Stomach (tissue), 9 donors: Measurements from ENCODE around the gene CCBE1. TPM values are rescaled to one million over a fixed set of nuclear protein-coding genes. Genes with fewer than 3 reads are reported as not detected.
"Not testable (repeated sequence)": the region's sequence is repeated elsewhere in the genome, so short reads cannot be mapped to it uniquely, and the experiment has no call there.

Source experiments
- DNase-seq, 2 donors: peaks; one replicate each; pipeline versions ENCODE4 v3.0.0 to v3.0.0-alpha.2; 2013 to 2019
- H3K27ac ChIP-seq, 5 donors: fragments of 200-600 bp in 4 of 5; sonication (generic) in 4 of 5; one replicate each; pipeline ENCODE4 v1.5.1; 2013 to 2019; ENCODE audit warnings: mild to moderate bottlenecking in 1 of 5, moderate library complexity in 1 of 5
- H3K27me3 ChIP-seq, 3 donors: fragments of 200-600 bp; sonication (generic); one replicate each; pipeline ENCODE4 v1.5.1; 2017 to 2019; ENCODE audit warnings: mixed run types in 1 of 3
- H3K36me3 ChIP-seq, 4 donors: fragments of 200-600 bp; sonication (generic); 1 replicate in 3 of 4; 2 replicates in 1 of 4; pipeline ENCODE4 v1.5.1; 2016 to 2019
- H3K4me1 ChIP-seq, 4 donors: fragments of 200-600 bp; sonication (generic); one replicate each; pipeline ENCODE4 v1.5.1; 2016 to 2019
- H3K4me3 ChIP-seq, 4 donors: fragments of 200-600 bp; sonication (generic) in 3 of 4; one replicate each; pipeline ENCODE4 v1.5.1; 2016 to 2019; ENCODE audit warnings: mild to moderate bottlenecking in 1 of 4
- H3K9me3 ChIP-seq, 4 donors: fragments of 200-600 bp; sonication (generic); one replicate each; pipeline ENCODE4 v1.5.1; 2016 to 2019
- EP300 ChIP-seq: sonication (generic); formaldehyde crosslinking; IDR thresholded peaks from one replicate; pipeline ENCODE4 v1.6.1; 2017; ENCODE audit warnings: antibody characterized with exemption
- POLR2A ChIP-seq, 4 donors: fragments of 450-650 bp; IDR thresholded peaks; one replicate each; pipeline ENCODE4 v1.6.1; 2016; ENCODE audit warnings: antibody characterized with exemption in 4 of 4, control low read depth in 2 of 4, mild to moderate bottlenecking in 1 of 4, moderate library complexity in 1 of 4
- POLR2AphosphoS5 ChIP-seq, 3 donors: sonication (generic); formaldehyde crosslinking; IDR thresholded peaks; one replicate each; pipeline ENCODE4 v1.6.1; 2016; ENCODE audit warnings: antibody characterized with exemption in 3 of 3
- WGBS, 5 donors: extraction: QIAGEN DNeasy Blood & Tissue Kit in 3 of 5; methylation state at CpG; one replicate each; pipeline versions ENCODE4 v1.1.5 to v1.1.7; 2013 to 2018; 5-methylcytosine and 5-hydroxymethylcytosine counted together
- intact Hi-C: fragments of 100-400 bp; cut with DNase I; formaldehyde crosslinking; loops from one replicate; pipeline ENCODE4 v1.15.1; 2023; ENCODE audit warnings: low total_unique reads
- polyA plus RNA-seq, 3 donors: library from polyadenylated mRNA; stranded (reverse); fragments of 200-250 nt; gene quantifications; one replicate each; pipeline ENCODE4 v1.2.3, GENCODE V29; 2013
- total RNA-seq, 5 donors: library from RNA; depleted of rRNA; stranded (reverse); fragments of >200 nt; gene quantifications; one replicate each; pipeline versions ENCODE4 v1.1.0 to v1.2.3, GENCODE V29; 2014 to 2016
- TF ChIP-seq, protein P1 (sequence below), 7 experiments: fragments of 450-650 bp in 4 of 7; fragments of 200-600 bp in 3 of 7; sonication (generic) in 3 of 7; IDR thresholded peaks; one replicate each; pipeline ENCODE4 v1.5.1; 2016 to 2019; ENCODE audit warnings: antibody characterized with exemption in 7 of 7, control low read depth in 2 of 7, mild to moderate bottlenecking in 1 of 7
- donor health status: healthy with polysubstance abuse.
- donor health status: Bipolar disorder and iron deficiency.
- donor health status: healthy.

Gene CCBE1
- total and polyA plus RNA-seq, 8 donors = 0.29 to 4.0 (median 1.2) TPM

DNA sequence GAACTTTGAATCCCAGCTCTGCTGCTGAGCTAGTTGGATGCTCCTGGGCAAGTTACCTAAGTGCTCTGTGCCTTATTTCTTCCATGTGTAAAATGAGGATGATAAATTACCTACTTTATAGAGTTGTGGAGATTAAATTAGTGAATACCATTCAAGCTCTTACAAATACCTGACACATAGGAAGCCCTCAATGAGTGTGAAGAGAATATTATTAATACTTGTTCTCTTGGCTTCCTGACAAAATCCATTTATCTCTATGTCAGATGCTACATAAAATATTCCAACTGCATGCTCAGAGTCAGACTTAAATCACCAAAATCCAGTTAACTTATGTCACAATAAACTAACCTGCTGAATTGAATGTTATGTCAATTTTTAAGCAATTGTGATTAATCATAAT, 42.9 kb upstream of the CCBE1 start:
- TF ChIP-seq POLR2AphosphoS5 (IDR thresholded peaks at IDR 0.05) = no peak
- TF ChIP-seq EP300 = no peak
- no peak for TF ChIP-seq POLR2A (IDR thresholded peaks at IDR 0.05)
- Histone ChIP-seq H3K36me3 (no peaks in the 10 kb centered on the region), H3K4me1 (no peaks in the 10 kb centered on the region), H3K4me3 (no peak overlapping the region), H3K27me3 (no peaks in the 10 kb centered on the region), H3K27ac (no peak overlapping the region), H3K9me3 (peaks cover 0 to 14% (median 7%) of the 10 kb centered on the region in 4 donors)
- intact Hi-C loops = no loop called here
- DNase-seq = no peak

DNA sequence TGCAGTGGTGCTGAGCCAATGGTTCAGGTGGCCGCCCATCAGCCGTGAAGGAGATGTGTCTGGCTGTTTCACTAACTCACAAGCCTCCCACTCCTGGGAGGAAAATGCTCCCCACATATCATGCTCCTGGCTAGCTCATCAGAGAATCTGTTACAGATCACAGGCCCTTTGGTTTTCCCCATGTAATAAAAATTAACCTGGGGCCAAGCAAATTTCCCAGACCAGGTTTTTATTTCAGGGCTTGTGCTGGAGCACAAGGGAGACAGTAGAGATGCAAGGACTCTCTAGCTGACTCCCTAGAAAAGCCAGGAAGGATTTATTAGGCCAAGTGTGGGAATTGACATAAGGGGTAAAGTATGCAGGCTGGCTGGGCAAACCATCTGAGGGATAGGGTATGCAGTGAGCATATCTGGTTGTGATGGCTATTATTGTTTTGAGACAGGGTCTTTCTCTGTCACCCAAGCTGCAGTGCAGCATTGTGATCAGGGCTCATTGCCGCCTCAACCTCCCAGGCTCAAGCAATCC, 40.6 kb upstream of the CCBE1 start:
- Histone ChIP-seq H3K4me3 (no peak overlapping the region), H3K27me3 (no peaks in the 10 kb centered on the region), H3K9me3 (peaks cover 0 to 14% (median 7%) of the 10 kb centered on the region in 4 donors), H3K4me1 (no peaks in the 10 kb centered on the region), H3K27ac (no peak overlapping the region), H3K36me3 (no peaks in the 10 kb centered on the region)
- WGBS, 5 donors = 87 to 100% (median 99%) methylated on average over 3 of the region's 3 CpGs
- intact Hi-C loops = no loop called here
- DNase-seq = no peak
- TF ChIP-seq POLR2AphosphoS5 (IDR thresholded peaks at IDR 0.05) (no peak), POLR2A (IDR thresholded peaks at IDR 0.05) (no peak), EP300 (no peak)
- TF ChIP-seq, protein P1, sequence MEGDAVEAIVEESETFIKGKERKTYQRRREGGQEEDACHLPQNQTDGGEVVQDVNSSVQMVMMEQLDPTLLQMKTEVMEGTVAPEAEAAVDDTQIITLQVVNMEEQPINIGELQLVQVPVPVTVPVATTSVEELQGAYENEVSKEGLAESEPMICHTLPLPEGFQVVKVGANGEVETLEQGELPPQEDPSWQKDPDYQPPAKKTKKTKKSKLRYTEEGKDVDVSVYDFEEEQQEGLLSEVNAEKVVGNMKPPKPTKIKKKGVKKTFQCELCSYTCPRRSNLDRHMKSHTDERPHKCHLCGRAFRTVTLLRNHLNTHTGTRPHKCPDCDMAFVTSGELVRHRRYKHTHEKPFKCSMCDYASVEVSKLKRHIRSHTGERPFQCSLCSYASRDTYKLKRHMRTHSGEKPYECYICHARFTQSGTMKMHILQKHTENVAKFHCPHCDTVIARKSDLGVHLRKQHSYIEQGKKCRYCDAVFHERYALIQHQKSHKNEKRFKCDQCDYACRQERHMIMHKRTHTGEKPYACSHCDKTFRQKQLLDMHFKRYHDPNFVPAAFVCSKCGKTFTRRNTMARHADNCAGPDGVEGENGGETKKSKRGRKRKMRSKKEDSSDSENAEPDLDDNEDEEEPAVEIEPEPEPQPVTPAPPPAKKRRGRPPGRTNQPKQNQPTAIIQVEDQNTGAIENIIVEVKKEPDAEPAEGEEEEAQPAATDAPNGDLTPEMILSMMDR (IDR thresholded peaks at IDR 0.05) = no peak

- H3K27ac ChIP-seq, H3K4me3 ChIP-seq, DNase-seq, H3K4me1 ChIP-seq, intact Hi-C loops, H3K27me3 ChIP-seq, H3K36me3 ChIP-seq: not testable (repeated sequence)
- 88 to 95% (median 92%) methylated on average over 7 of the region's 7 CpGs for WGBS, 5 donors
- peaks cover 0 to 14% (median 7%) of the 10 kb centered on the region in 4 donors for H3K9me3 ChIP-seq
Observed at GRCh38 chr18:59737335-59737734, 40.1 kb upstream of the CCBE1 start.

- intact Hi-C loops = no loop called here
- no peak for DNase-seq
- H3K27me3 ChIP-seq = no peaks in the 10 kb centered on the region
Observed at GRCh38 chr18:59736061-59736460, 38.8 kb upstream of the CCBE1 start.

DNA sequence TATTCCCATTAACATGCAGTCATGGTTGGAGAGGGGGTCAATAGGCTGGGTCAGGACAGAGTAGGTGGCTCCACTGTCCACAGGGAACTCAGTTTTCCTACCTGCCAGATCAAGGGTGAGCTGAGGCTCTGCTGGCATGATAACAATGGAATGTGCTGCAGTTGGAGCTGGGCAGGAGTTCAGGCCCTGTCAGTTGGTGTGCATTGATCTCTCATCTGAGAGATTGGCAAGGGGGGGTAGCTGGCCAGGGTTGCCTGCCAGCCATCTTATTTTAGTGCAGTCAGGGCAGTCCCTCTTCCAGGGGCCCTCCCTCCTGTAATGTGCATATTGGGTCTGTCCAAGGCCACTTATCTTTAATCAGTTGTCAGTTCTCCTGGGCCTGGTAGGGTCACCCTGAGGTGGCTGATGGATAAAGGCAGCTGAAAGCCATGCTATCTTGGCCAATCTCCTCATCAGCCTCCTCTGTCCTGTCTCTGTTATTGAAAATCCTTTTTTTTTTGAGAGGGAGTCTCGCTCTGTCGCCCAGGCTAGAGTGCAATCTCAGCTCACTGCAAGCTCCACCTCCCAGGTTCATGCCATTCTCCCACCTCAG, 38.1 kb upstream of the CCBE1 start:
- TF ChIP-seq, protein P1 (IDR thresholded peaks at IDR 0.05) = no peak
- TF ChIP-seq EP300 (no peak), POLR2AphosphoS5 (IDR thresholded peaks at IDR 0.05) (no peak), POLR2A (IDR thresholded peaks at IDR 0.05) (no peak)
- Histone ChIP-seq H3K9me3 (peaks cover 0 to 14% (median 7%) of the 10 kb centered on the region in 4 donors), H3K4me3 (no peak overlapping the region), H3K27ac (no peak overlapping the region), H3K4me1 (no peaks in the 10 kb centered on the region), H3K27me3 (no peaks in the 10 kb centered on the region), H3K36me3 (no peaks in the 10 kb centered on the region)
- WGBS, 5 donors = 88 to 100% (median 95%) methylated on average over 2 of the region's 2 CpGs; no CpG with 5 or more reads in 1 of the 5 donors
- DNase-seq = no peak
- intact Hi-C loops = no loop called here

More at GRCh38 chr18:59736061-59736460, 38.8 kb upstream of the CCBE1 start:
- H3K9me3 ChIP-seq = peaks cover 0 to 14% (median 7%) of the 10 kb centered on the region in 4 donors
- no peaks in the 10 kb centered on the region for H3K4me1 ChIP-seq
- no peak overlapping the region for H3K4me3 ChIP-seq
- no peaks in the 10 kb centered on the region for H3K36me3 ChIP-seq
- no peak for TF ChIP-seq POLR2AphosphoS5 (IDR thresholded peaks at IDR 0.05)
- 57 to 74% (median 66%) methylated on average over 2 of the region's 2 CpGs for WGBS, 5 donors
- H3K27ac ChIP-seq = no peak overlapping the region

DNA sequence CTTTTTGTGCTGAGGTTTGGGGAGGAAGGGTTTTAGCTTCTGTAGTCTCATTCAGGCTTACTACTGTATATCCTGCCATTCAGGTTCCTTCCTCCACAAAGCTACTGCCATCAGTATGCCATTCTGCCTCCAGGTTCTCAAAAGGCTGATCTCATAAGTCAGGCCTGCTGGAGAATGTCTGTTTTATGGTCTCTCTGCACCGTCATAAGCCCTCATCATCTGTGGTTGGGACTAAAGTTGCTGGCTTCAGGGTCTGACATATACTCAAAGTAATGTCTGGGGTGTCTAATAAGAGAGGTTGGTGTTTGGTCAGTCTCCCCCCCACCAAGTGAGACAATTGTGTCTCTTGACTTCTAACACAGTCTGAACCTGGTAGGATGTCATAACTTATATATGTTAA, 36.2 kb upstream of the CCBE1 start:
- H3K9me3 ChIP-seq = peaks cover 0 to 7% (median 4%) of the 10 kb centered on the region in 4 donors
- WGBS, 5 donors = 67 to 94% (median 83%) methylated on average over 1 of the region's 1 CpG
- H3K36me3 ChIP-seq = no peaks in the 10 kb centered on the region
- DNase-seq = no peak
- TF ChIP-seq POLR2A (IDR thresholded peaks at IDR 0.05) = no peak
- TF ChIP-seq, protein P1 (IDR thresholded peaks at IDR 0.05) = no peak
- TF ChIP-seq EP300 = no peak
- no peak for TF ChIP-seq POLR2AphosphoS5 (IDR thresholded peaks at IDR 0.05)
- no peaks in the 10 kb centered on the region for H3K27me3 ChIP-seq
- no peak overlapping the region for H3K4me3 ChIP-seq
- no peaks in the 10 kb centered on the region for H3K4me1 ChIP-seq
- no peak overlapping the region for H3K27ac ChIP-seq
- intact Hi-C loops = no loop called here
